GM18867 (cell line): ENCODE measurements around the gene DESI1.
A peak's percentile ranks its signal among the peaks of the same experiment; 100 is the strongest.
"Not testable (repeated sequence)": the region's sequence is repeated elsewhere in the genome, so short reads cannot be mapped to it uniquely, and the experiment has no call there.

Experiments
- ATAC-seq: cut with Tn5 transposase; IDR thresholded peaks from one replicate; pipeline ENCODE4 v1.9.1; 2021; ENCODE audit warnings: mild to moderate bottlenecking, moderate library complexity; ENCODE audit not compliant: unreplicated experiment

DESI1 gene

GRCh38 chr22:41589391-41590241, 31.2 kb downstream of the DESI1 start, which contains the start of gene PMM1:
Gene PMM1, minus strand, starts transcription at chr22:41589840. Its CDS starts 35 bp downstream, at chr22:41589805.
- peak; percentile 89 for ATAC-seq

- no peak for ATAC-seq
Measured at GRCh38 chr22:41587347-41587723, 33.5 kb downstream of the DESI1 start.

- ATAC-seq: no peak
Measured at GRCh38 chr22:41585898-41586297, 34.9 kb downstream of the DESI1 start.

GRCh38 chr22:41584881-41585280, 36.0 kb downstream of the DESI1 start:
- ATAC-seq: no peak

GRCh38 chr22:41582694-41583093, 38.1 kb downstream of the DESI1 start:
- ATAC-seq: no peak

- ATAC-seq: no peak
Measured at GRCh38 chr22:41579997-41580355, 40.9 kb downstream of the DESI1 start.

- no peak for ATAC-seq
Measured at GRCh38 chr22:41579297-41579996, 41.4 kb downstream of the DESI1 start.

GRCh38 chr22:41578818-41579217, 42.0 kb downstream of the DESI1 start:
- ATAC-seq: no peak

- no peak for ATAC-seq
Measured at GRCh38 chr22:41578114-41578513, 42.7 kb downstream of the DESI1 start.

- no peak for ATAC-seq
Measured at GRCh38 chr22:41576877-41577276, 44.0 kb downstream of the DESI1 start.

- ATAC-seq: no peak
Measured at GRCh38 chr22:41575533-41575932, 45.3 kb downstream of the DESI1 start.

- ATAC-seq: no peak
Measured at GRCh38 chr22:41574847-41575381, 45.9 kb downstream of the DESI1 start.

- no peak for ATAC-seq
Measured at GRCh38 chr22:41573677-41574076, 47.2 kb downstream of the DESI1 start.

GRCh38 chr22:41572305-41572704, 48.5 kb downstream of the DESI1 start:
- not testable (repeated sequence) for ATAC-seq

- no peak for ATAC-seq
Measured at GRCh38 chr22:41571786-41572185, 49.1 kb downstream of the DESI1 start.

- ATAC-seq: no peak
Measured at GRCh38 chr22:41570221-41570620, 50.6 kb downstream of the DESI1 start.

GRCh38 chr22:41568811-41569210, 52.0 kb downstream of the DESI1 start:
- ATAC-seq: no peak

- no peak for ATAC-seq
Measured at GRCh38 chr22:41567512-41567768, 53.4 kb downstream of the DESI1 start.

GRCh38 chr22:41565403-41566054, 55.3 kb downstream of the DESI1 start:
- ATAC-seq: no peak

GRCh38 chr22:41564563-41564962, 56.3 kb downstream of the DESI1 start:
- no peak for ATAC-seq

GRCh38 chr22:41563051-41563711, 57.7 kb downstream of the DESI1 start:
- no peak for ATAC-seq
